ENCODE results near the gene ANKRD45. TPM values are rescaled to one million over a fixed set of nuclear protein-coding genes. Genes with fewer than 3 reads are reported as not detected.
"Not testable (repeated sequence)": the region's sequence is repeated elsewhere in the genome, so short reads cannot be mapped to it uniquely, and the experiment has no call there.

Gene ANKRD45, protein sequence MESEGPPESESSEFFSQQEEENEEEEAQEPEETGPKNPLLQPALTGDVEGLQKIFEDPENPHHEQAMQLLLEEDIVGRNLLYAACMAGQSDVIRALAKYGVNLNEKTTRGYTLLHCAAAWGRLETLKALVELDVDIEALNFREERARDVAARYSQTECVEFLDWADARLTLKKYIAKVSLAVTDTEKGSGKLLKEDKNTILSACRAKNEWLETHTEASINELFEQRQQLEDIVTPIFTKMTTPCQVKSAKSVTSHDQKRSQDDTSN
- total RNA-seq: not detected in 2 replicates

DNA sequence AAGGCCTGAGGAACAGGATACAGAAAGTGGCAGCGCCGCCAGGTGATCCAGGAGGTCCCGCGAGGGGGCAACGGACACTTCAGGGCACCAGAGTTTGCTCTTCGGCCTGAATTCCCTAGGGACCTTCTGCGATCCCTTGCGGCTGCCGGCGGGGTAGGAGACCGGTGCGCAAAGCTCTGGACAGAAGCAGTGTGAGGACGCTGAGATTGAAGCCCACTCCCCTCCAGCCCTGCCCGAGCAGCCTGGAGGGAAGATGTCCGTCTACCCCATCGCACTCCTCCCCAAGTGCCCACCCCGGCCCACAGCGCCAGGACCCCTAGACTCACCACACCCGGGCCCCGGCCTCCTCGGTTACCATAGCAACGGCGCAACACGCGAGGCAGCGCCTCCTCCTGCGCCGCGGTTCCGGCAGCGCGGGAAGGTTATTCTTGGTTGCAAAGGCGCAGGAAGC lies at the start of gene ANKRD45:
Gene ANKRD45, minus strand, starts transcription at position 361 of the 451 bp plus-strand sequence. CDS start 10,433 bp downstream, outside the sequence.
- DNase-seq (ENCODE audit: low read depth in 2 of 2): peak; percentile 3 to 50

- no peak for DNase-seq (ENCODE audit: low read depth in 2 of 2)
These were observed 47.6 kb upstream of the ANKRD45 start for GRCh38 chr1:173717238-173717637.

DNA sequence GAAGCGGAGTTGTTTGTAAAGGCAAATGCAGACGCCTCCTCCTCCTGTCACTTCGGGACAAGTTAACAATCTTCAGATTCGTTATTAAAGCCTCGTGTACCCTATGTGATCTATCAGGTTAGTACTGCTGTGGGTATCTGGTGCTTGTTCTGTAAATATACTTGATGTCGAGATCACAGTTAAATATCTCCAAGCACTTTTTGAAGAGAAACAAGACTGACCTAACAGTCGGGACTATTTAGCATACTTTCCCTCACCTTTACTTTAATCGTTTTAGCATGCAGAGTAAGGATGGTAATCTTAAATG lies 45.8 kb upstream of the ANKRD45 start:
- no peak for DNase-seq (ENCODE audit: low read depth in 2 of 2)

- peak; percentile 88 to 92 for DNase-seq (ENCODE audit: low read depth in 2 of 2)
These were observed 45.3 kb upstream of the ANKRD45 start, which contains the start of gene KLHL20 for GRCh38 chr1:173714759-173715537. TSS of gene KLHL20 (plus strand) at chr1:173714981. CDS start at chr1:173716044, 1,063 bp downstream.

DNA sequence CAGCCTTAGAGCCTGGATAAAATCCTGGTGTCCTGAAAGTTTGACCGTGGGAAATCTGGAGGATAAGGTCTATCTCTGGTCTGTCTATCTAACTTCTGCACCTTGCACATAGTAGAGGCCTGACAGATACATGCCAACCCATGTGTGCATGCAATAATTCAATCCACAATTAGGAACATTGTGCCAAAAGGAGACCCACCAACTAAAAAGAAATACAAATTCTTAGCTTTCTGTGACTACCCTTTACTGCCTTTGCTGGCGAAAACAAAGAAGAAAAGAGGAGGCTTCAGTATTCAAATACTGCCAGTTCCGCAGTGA lies 44.7 kb upstream of the ANKRD45 start:
- no peak for DNase-seq (ENCODE audit: low read depth in 2 of 2)

- DNase-seq (ENCODE audit: low read depth in 2 of 2): no peak
These were observed 39.1 kb upstream of the ANKRD45 start for GRCh38 chr1:173708787-173709186.

- DNase-seq (ENCODE audit: low read depth in 2 of 2): no peak
These were observed 35.5 kb upstream of the ANKRD45 start for GRCh38 chr1:173705117-173705516.

DNA sequence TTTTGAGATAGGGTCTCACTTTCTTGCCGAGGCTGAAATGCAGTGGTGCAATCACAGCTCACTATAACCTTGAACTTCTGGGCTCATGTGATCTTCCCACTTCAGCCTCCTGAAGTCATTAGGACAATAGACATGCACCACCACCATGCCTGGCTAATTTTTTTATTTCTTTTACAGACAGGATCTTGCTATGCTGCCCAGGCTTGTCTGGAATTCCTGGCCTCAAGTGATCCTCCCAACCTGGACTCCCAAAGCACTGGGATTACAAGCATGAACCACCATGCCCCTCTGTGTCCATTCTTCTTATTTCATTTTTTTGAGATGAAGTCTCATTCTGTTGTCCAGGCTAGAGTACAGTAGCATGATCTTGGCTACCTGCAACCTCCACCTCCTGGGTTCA lies 33.1 kb upstream of the ANKRD45 start:
- DNase-seq (ENCODE audit: low read depth in 2 of 2): no peak

DNA sequence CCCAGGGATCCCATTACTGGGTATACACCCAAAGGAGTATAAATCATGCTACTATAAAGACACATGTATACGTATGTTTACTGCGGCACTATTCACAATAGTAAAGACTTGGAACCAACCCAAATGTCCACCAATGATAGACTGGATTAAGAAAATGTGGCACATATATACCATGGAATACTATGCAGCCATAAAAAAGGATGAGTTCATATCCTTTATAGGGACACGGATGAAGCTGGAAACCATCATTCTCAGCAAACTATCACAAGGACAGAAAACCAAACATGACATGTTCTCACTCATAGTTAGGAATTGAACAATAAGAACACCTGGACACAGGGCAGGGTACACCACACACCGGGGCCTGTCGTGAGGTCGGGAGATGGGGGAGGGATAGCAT lies 31.6 kb upstream of the ANKRD45 start:
- DNase-seq (ENCODE audit: low read depth in 2 of 2): not testable (repeated sequence)

GRCh38 chr1:173693238-173693637 lies 23.6 kb upstream of the ANKRD45 start:
- DNase-seq (ENCODE audit: low read depth in 2 of 2): no peak

DNA sequence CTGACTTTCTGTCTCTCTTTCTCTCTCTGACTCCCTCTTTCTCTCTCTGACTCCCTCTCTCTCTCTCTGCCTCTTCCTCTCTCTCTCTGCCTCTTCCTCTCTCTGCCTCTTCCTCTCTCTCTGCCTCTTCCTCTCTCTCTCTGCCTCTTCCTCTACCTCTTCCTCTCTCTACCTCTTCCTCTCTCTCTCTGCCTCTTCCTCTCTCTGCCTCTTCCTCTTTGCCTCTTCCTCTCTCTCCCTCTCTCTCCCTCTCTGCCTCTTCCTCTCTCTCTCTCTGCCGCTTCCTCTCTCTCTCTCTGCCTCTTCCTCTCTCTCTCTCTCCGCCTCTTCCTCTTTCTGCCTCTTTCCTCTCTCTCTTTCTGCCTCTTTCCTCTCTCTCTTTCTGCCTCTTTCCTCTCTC lies 18.6 kb upstream of the ANKRD45 start:
- DNase-seq (ENCODE audit: low read depth in 2 of 2): no peak

DNA sequence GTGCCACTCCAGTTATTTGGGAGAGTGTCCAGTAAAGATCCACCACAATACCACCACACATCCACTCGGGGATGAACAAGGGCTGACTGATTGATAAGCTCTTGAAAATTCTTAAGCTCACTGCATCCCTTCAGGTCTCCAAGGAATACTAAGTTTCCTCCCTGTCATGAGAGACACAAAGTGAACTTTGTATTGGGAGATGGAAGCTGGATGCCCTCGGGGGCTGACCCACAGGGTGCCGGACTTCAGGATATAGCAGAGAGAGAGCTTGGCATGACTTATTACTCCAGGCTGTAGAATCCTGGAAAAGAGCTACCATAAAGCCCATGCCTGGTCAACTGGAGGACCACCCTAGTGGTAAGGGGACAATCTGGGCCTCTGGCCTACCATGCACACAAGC lies 15.5 kb upstream of the ANKRD45 start:
- not testable (repeated sequence) for DNase-seq (ENCODE audit: low read depth in 2 of 2)

DNA sequence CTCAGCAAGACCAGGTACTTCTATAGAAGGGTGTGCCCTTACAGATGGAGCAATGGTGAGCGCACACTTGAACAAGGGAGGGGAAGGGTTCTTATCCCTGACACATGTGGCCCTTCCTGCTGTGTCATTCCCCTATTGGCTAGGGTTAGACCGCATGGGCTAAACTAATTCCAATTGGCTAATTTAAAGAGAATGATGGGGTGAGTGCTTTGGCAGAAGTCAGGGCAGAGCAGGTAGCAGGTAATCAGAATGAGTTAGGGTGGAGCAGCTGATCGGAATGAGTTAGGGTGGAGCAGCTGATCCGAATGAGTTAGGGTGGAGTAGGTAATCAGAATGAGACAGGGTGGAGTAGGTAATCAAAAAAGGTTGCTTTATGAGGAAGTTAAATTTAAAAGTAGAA lies 14.2 kb upstream of the ANKRD45 start:
- not testable (repeated sequence) for DNase-seq (ENCODE audit: low read depth in 2 of 2)

DNA sequence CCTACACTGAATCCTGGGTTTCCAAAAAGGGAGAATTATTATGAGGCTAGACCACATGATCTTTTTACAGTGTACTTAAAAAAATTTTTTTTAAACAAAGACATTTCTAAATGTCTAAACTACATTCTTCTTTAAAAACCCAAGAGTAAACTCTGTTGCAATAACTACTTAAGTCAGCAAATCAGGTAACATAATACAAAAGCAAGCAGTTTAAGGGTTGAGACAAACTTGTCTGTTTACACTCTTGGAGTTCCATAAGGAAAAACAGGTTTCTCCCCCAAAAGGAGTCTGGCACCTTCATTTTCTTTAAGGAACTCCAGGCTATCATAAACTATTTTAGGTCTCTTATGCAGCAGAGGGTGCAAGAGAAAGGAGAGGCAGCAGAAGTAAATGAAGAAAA lies 12.5 kb upstream of the ANKRD45 start:
- DNase-seq (ENCODE audit: low read depth in 2 of 2): no peak

DNA sequence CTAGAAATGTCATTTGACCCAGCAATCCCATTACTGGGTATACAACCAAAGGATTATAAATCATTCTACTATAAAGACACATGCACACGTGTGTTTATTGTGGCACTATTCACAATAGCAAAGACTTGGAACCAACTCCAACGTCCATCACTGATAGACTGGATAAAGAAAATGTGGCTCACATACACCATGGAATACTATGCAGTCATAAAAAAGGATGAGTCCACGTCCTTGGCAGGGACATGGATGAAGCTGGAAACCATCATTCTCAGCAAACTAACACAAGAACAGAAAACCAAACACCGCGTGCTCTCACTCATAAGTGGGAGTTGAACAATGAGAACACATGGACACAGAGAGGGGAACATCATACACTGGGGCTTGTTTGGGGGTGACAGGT lies 10.5 kb upstream of the ANKRD45 start:
- not testable (repeated sequence) for DNase-seq (ENCODE audit: low read depth in 2 of 2)

- DNase-seq (ENCODE audit: low read depth in 2 of 2): not testable (repeated sequence)
These were observed 4.8 kb upstream of the ANKRD45 start for GRCh38 chr1:173674496-173674895.

DNA sequence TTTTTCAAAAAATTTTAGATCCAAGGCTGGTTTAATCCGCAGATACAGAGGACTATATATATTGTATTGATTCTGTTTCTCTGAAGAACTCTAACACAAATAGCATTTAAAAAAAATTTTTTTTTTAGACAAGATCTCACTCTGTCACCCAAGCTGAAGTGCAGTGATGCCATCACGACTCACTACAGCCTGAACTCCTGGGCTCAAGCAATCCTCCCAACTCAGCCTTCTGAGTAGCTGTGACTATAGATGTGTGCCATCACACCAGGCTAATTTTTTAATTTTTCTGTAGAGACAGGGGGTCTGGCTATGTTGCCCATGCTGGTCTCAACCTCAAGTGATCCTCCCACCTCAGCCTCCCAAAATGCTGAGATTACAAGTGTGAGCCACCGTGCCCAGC lies 3.0 kb downstream of the ANKRD45 start:
- no peak for DNase-seq (ENCODE audit: low read depth in 2 of 2)

GRCh38 chr1:173663159-173663558 lies 6.5 kb downstream of the ANKRD45 start:
- DNase-seq (ENCODE audit: low read depth in 2 of 2): no peak

- no peak for DNase-seq (ENCODE audit: low read depth in 2 of 2)
These were observed 7.9 kb downstream of the ANKRD45 start for GRCh38 chr1:173661763-173662162.

- no peak for DNase-seq (ENCODE audit: low read depth in 2 of 2)
These were observed 8.4 kb downstream of the ANKRD45 start for GRCh38 chr1:173661271-173661670.

GRCh38 chr1:173660306-173660705 lies 9.3 kb downstream of the ANKRD45 start:
- DNase-seq (ENCODE audit: low read depth in 2 of 2): no peak

- peak in 1 of 2 donors; percentile 3 for DNase-seq (ENCODE audit: low read depth in 2 of 2)
These were observed 20.6 kb downstream of the ANKRD45 start for GRCh38 chr1:173648880-173649605.

All from lung microvascular endothelial cell (primary cell).